ENCODE results near the gene CYB561.

DNA sequence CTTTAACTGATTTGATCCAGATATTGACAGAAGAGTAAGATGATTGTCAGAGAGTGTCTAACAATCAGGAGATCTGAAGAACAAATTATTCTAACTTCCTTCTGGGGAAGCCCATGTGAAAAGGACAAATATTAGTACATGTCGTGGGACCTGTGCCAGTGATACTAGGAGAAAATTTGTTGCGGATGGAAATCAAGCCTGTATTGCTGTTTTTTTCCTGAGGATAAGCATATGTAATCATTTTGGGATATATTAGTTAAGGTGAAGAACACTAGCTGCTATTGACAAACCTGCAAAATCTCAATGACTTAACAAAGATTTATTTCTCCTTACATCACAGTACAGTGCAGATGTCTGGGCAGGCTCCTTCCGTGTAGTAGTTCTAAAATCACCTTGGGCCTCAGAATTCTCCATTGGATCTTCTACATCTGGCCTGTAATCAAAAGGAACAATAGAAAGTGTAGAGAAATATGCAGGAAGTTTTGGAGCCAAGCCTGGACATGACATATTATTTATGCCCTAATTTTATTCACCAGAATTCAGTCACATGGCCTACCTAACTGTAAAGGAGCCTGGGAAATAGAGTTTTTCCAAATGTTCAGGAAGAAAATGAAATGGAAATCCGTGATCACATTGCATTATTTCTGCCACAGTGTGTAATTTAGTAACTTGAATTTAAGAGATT lies 58.3 kb downstream of the CYB561 start:
- TF ChIP-seq POLR2AphosphoS5 (IDR thresholded peaks at IDR 0.05; ENCODE audit: low read depth, low read length) = no peak
- TF ChIP-seq TAF1 (IDR thresholded peaks at IDR 0.05; ENCODE audit: borderline replicate concordance, insufficient read depth, low read length) = no peak
- TF ChIP-seq SIN3A (IDR thresholded peaks at IDR 0.05; ENCODE audit: borderline replicate concordance, insufficient read depth, low read length) = no peak
